Uterus (tissue), 4 donors: ENCODE data around the gene TSC2. TPM values are rescaled to one million over a fixed set of nuclear protein-coding genes. Genes with fewer than 3 reads are reported as not detected.
"Not testable (repeated sequence)": the region's sequence is repeated elsewhere in the genome, so short reads cannot be mapped to it uniquely, and the experiment has no call there.

Experiments used
- DNase-seq, 2 donors: peaks; one replicate each; pipeline ENCODE4 v3.0.0-alpha.2; 2019 to 2020
- H3K27ac ChIP-seq, 2 donors: fragments of 200-600 bp; sonication (generic); 1 replicate in 1 of 2; 2 replicates in 1 of 2; pipeline ENCODE4 v1.5.1; 2016 to 2018
- H3K27me3 ChIP-seq, 2 donors: fragments of 200-600 bp; sonication (generic); one replicate each; pipeline ENCODE4 v1.5.1; 2018 to 2019; ENCODE audit warnings: control low read depth in 1 of 2
- H3K36me3 ChIP-seq, 2 donors: fragments of 200-600 bp; sonication (generic); one replicate each; pipeline ENCODE4 v1.5.1; 2019; ENCODE audit warnings: control low read depth in 1 of 2
- H3K4me1 ChIP-seq, 2 donors: fragments of 200-600 bp; sonication (generic); one replicate each; pipeline ENCODE4 v1.5.1; 2018 to 2019; ENCODE audit warnings: control low read depth in 1 of 2
- H3K4me3 ChIP-seq, 2 donors: fragments of 200-600 bp; sonication (generic); 1 replicate in 1 of 2; 2 replicates in 1 of 2; pipeline ENCODE4 v1.5.1; 2018 to 2019; ENCODE audit warnings: mild to moderate bottlenecking in 1 of 2
- H3K9me3 ChIP-seq, 2 donors: fragments of 200-600 bp; sonication (generic); one replicate each; pipeline ENCODE4 v1.5.1; 2019; ENCODE audit warnings: control low read depth in 1 of 2
- POLR2A ChIP-seq, 2 donors: fragments of 450-650 bp; IDR thresholded peaks; one replicate each; pipeline ENCODE4 v1.6.1; 2016; ENCODE audit warnings: antibody characterized with exemption in 2 of 2, mild to moderate bottlenecking in 1 of 2, moderate library complexity in 1 of 2
- intact Hi-C: fragments of 100-400 bp; cut with DNase I; formaldehyde crosslinking; loops from one replicate; pipeline ENCODE4 v1.15.1; 2023; ENCODE audit warnings: low total_unique reads
- total RNA-seq, 4 donors: library from RNA; depleted of rRNA in 3 of 4; stranded (reverse); fragments of >200 nt in 3 of 4; gene quantifications; one replicate each; pipeline versions ENCODE4 v1.1.0 to v1.2.4, GENCODE V29; 2014 to 2023
- TF ChIP-seq, protein P1 (sequence below), 4 experiments: fragments of 200-600 bp in 2 of 4; fragments of 450-650 bp in 2 of 4; sonication (generic) in 2 of 4; IDR thresholded peaks; one replicate each; pipeline ENCODE4 v1.5.1; 2016 to 2019; ENCODE audit warnings: antibody characterized with exemption in 4 of 4, mild to moderate bottlenecking in 2 of 4, moderate library complexity in 1 of 4
- donor health status: DM: yes; HTN: yes; CAD: no.

Gene TSC2
- total RNA-seq, 4 donors from 2014 or later, result 53.8 to 347 (median 131) TPM

DNA sequence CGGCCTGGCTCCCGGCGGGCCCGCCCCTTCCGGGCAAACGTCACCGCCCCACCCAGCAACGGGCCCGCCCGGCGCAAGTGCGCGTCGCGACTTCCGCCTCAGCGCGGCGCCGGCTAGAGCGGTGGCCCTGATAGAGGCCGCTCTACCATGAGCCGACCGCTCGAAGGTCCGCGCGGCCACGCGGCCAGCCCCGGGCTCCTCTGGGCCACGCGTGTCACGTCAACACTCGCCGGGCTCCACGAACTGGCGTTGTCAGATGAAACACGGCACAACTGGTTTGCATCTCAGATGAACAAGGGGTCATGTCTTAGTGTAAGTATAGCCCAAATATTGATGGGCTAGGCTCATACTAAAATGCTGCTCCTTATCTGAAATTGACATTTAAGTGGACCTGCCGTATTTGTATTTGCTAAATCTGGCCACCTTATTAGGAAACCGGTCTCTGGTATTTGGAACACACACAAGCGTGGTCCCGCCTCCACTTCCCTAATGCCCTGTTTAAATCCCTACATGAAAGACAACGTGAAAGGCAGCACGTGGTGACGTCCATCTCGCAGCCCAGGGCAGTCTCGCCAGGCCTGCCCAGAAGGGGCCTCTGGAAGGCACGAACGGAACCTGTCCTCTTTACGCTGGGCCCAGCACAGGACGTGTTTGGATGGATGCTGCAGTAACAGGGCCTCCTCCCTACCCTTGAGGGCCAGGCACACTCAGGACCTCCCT, 37.8 kb upstream of the TSC2 start, which contains the start of gene ZNF598:
TSS of gene ZNF598 (minus strand) at position 31 of the 720 bp plus-strand sequence.
- Histone ChIP-seq H3K4me1 (peaks cover 0 to 30% of the 10 kb centered on the region in 2 donors), H3K4me3 (peak within 1 kb of the TSS; percentile 67 to 73), H3K27me3 (no peaks in the 10 kb centered on the region), H3K27ac (peak within 1 kb of the TSS; percentile 84 to 88), H3K36me3 (no peaks in the 10 kb centered on the region), H3K9me3 (no peaks in the 10 kb centered on the region)
- peak; percentile 66 to 87 for TF ChIP-seq POLR2A (IDR thresholded peaks at IDR 0.05)
- TF ChIP-seq, protein P1, sequence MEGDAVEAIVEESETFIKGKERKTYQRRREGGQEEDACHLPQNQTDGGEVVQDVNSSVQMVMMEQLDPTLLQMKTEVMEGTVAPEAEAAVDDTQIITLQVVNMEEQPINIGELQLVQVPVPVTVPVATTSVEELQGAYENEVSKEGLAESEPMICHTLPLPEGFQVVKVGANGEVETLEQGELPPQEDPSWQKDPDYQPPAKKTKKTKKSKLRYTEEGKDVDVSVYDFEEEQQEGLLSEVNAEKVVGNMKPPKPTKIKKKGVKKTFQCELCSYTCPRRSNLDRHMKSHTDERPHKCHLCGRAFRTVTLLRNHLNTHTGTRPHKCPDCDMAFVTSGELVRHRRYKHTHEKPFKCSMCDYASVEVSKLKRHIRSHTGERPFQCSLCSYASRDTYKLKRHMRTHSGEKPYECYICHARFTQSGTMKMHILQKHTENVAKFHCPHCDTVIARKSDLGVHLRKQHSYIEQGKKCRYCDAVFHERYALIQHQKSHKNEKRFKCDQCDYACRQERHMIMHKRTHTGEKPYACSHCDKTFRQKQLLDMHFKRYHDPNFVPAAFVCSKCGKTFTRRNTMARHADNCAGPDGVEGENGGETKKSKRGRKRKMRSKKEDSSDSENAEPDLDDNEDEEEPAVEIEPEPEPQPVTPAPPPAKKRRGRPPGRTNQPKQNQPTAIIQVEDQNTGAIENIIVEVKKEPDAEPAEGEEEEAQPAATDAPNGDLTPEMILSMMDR (IDR thresholded peaks at IDR 0.05), result peak in 2 of 4 experiments; percentile 10 to 32
- intact Hi-C loops, result no loop called here
- peak; percentile 70 to 83 for DNase-seq

DNA sequence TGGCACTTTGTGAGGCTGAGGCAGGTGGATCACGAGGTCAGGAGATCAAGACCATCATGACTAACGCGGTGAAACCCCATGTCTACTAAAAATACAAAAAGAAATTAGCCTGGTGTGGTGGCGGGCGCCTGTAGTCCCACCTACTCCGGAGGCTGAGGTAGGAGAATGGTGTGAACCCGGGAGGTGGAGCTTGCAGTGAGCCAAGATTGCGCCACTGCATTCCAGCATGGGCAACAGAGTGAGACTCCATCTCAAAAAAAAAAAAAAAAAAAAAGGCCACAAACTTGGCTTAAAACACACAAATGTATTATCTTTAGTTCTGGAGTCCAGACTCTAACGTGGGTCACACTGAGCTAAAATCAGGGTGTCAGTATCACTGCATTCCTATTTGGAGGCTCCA, 36.1 kb upstream of the TSC2 start:
- H3K36me3 ChIP-seq, H3K9me3 ChIP-seq, H3K27me3 ChIP-seq, DNase-seq, intact Hi-C loops, H3K27ac ChIP-seq, H3K4me3 ChIP-seq: not testable (repeated sequence)
- peaks cover 0 to 21% of the 10 kb centered on the region in 2 donors for H3K4me1 ChIP-seq

DNA sequence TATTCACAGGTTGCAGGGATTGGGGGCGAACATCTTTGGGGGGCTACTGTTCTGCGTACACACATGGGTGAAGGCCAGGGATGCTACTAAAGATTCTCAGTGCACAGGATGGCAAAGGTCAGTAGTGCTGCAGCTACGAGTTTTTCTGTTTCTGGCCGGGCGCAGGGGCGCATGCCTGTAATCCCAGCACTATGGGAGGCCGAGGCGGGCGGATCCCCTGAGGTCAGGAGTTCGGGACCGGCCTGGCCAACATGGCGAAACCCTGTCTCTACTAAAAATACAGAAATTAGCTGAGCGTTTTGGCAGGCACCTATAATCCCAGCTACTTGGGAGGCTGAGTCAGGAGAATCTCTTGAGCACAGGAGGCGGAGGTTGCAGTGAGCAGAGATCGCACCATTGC, 34.3 kb upstream of the TSC2 start:
- Histone ChIP-seq H3K36me3 (no peaks in the 10 kb centered on the region), H3K27ac (no peak overlapping the region), H3K4me3 (no peak overlapping the region), H3K9me3 (no peaks in the 10 kb centered on the region), H3K27me3 (no peaks in the 10 kb centered on the region), H3K4me1 (peaks cover 0 to 5% of the 10 kb centered on the region in 2 donors)
- no peak for DNase-seq
- TF ChIP-seq POLR2A (IDR thresholded peaks at IDR 0.05), result no peak
- TF ChIP-seq, protein P1 (IDR thresholded peaks at IDR 0.05), result no peak
- intact Hi-C loops, result no loop called here

DNA sequence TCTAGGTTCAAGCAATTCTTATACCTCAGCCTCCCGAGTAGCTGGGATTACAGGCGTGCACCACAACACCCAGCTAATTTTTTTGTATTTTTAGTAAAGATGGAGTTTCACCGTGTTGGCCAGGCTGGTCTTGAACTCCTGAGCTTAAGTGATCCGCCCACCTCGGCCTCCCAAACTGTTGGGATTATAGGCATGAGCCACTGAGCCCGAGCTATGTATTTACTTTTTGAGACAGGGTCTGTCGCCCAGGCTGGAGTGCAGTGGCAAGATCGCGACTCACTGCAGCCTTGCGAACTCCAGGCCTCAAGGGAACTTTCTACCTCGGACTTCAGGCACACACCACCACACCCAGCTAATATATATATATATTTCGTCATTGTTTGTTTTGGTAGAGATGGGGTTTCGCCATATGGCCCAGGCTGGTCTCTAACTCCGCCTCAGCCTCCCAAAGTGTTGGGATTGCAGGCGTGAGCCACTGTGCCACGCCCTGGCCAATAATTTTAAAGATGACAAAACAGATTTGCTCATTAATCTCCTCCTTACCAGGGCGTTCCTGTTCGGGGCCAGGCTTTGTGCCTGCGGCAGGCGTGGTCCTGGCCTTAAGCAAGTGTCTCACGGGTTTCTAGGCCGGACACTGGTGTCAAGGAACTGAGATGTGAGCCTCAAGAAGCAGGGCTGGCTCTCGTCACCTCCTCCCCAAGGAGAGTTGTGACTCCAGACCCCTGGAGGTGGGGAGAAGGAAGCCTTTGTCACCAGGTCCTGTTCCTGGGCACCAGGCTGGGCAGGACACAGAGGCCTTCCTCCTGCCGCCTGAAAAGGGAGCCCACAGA, 32.5 kb upstream of the TSC2 start:
- H3K4me1 ChIP-seq, result peaks cover 0 to 10% of the 10 kb centered on the region in 2 donors
- no peaks in the 10 kb centered on the region for H3K36me3 ChIP-seq
- intact Hi-C loops, result no loop called here
- TF ChIP-seq, protein P1 (IDR thresholded peaks at IDR 0.05), result no peak
- no peak for TF ChIP-seq POLR2A (IDR thresholded peaks at IDR 0.05)
- no peak overlapping the region for H3K4me3 ChIP-seq
- no peak overlapping the region for H3K27ac ChIP-seq
- DNase-seq, result no peak
- H3K9me3 ChIP-seq, result no peaks in the 10 kb centered on the region
- H3K27me3 ChIP-seq, result peaks cover 0 to 5% of the 10 kb centered on the region in 2 donors

DNA sequence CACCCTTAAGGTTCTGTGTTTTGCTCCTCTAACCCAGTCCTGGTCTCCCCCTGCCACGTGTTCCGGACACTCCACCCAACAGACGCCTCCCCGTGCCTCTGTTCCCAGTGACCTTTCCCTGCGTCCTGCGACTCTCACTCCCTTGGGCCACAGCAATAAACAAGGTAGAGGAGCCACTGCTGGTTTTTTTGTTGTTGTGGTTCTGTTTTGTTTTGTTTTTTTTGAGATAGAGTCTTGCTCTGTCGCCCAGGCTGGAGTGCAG, 31.9 kb upstream of the TSC2 start:
- Histone ChIP-seq H3K27ac (no peak overlapping the region), H3K4me1 (peaks cover 0 to 13% of the 10 kb centered on the region in 2 donors), H3K4me3 (no peak overlapping the region), H3K9me3 (no peaks in the 10 kb centered on the region), H3K27me3 (peaks cover 0 to 9% of the 10 kb centered on the region in 2 donors), H3K36me3 (no peaks in the 10 kb centered on the region)
- DNase-seq, result no peak
- intact Hi-C loops, result no loop called here
- TF ChIP-seq, protein P1 (IDR thresholded peaks at IDR 0.05), result no peak
- no peak for TF ChIP-seq POLR2A (IDR thresholded peaks at IDR 0.05)
